Jurkat, Clone E6-1 (cell line): Measurements from ENCODE around the gene GGACT. TPM values are rescaled to one million over a fixed set of nuclear protein-coding genes. Genes with fewer than 3 reads are reported as not detected.
A peak's percentile ranks its signal among the peaks of the same experiment; 100 is the strongest.
"Not testable (repeated sequence)": the region's sequence is repeated elsewhere in the genome, so short reads cannot be mapped to it uniquely, and the experiment has no call there.

ENCODE experiments used
- DNase-seq: peaks from one replicate; pipeline ENCODE4 v3.0.0-alpha.2; 2011; ENCODE audit warnings: low read depth, low spot score
- H3K4me3 ChIP-seq: 2 replicates; pipeline ENCODE4 v1.5.1; 2011; ENCODE audit warnings: mild to moderate bottlenecking, low read length, control low read depth, moderate library complexity
- polyA plus RNA-seq: library from polyadenylated mRNA; unstranded; fragments of >200 nt; gene quantifications from one replicate; pipeline ENCODE4 v1.2.1, GENCODE V29; 2012; ENCODE audit warnings: missing spikeins; ENCODE audit not compliant: insufficient read length, insufficient read depth

Gene GGACT
- 2.4 TPM for polyA plus RNA-seq

- peak within 1 kb of the TSS; percentile 59 for H3K4me3 ChIP-seq
- DNase-seq = peak; percentile 51
These were observed at the start of gene GGACT for GRCh38 chr13:100588331-100589177. GGACT (minus strand) TSS chr13:100588789; CDS start chr13:100532591, 56,198 bp downstream.

- DNase-seq = no peak
- H3K4me3 ChIP-seq = no peak overlapping the region
These were observed 49.2 kb upstream of the GGACT start for GRCh38 chr13:100637796-100638195.

GRCh38 chr13:100637380-100637779, 48.8 kb upstream of the GGACT start:
- DNase-seq = no peak
- no peak overlapping the region for H3K4me3 ChIP-seq

- no peak overlapping the region for H3K4me3 ChIP-seq
- DNase-seq = no peak
These were observed 47.9 kb upstream of the GGACT start for GRCh38 chr13:100636441-100636840.

GRCh38 chr13:100636004-100636403, 47.4 kb upstream of the GGACT start:
- H3K4me3 ChIP-seq = no peak overlapping the region
- DNase-seq = no peak

- H3K4me3 ChIP-seq = no peak overlapping the region
- no peak for DNase-seq
These were observed 46.1 kb upstream of the GGACT start for GRCh38 chr13:100634696-100635095.

- DNase-seq = no peak
- H3K4me3 ChIP-seq = no peak overlapping the region
These were observed 44.9 kb upstream of the GGACT start for GRCh38 chr13:100633461-100633860.

- DNase-seq = no peak
- H3K4me3 ChIP-seq = no peak overlapping the region
These were observed 42.0 kb upstream of the GGACT start for GRCh38 chr13:100630555-100630954.

- DNase-seq = no peak
- H3K4me3 ChIP-seq = no peak overlapping the region
These were observed 38.5 kb upstream of the GGACT start for GRCh38 chr13:100627120-100627519.

GRCh38 chr13:100625447-100625846, 36.9 kb upstream of the GGACT start:
- no peak overlapping the region for H3K4me3 ChIP-seq
- no peak for DNase-seq

- DNase-seq = no peak
- no peak overlapping the region for H3K4me3 ChIP-seq
These were observed 32.2 kb upstream of the GGACT start for GRCh38 chr13:100620792-100621191.

GRCh38 chr13:100619940-100620339, 31.4 kb upstream of the GGACT start:
- no peak for DNase-seq
- H3K4me3 ChIP-seq = no peak overlapping the region

GRCh38 chr13:100618897-100619296, 30.3 kb upstream of the GGACT start:
- not testable (repeated sequence) for DNase-seq, H3K4me3 ChIP-seq

- H3K4me3 ChIP-seq = no peak overlapping the region
- no peak for DNase-seq
These were observed 24.4 kb upstream of the GGACT start for GRCh38 chr13:100613031-100613430.

GRCh38 chr13:100611678-100612492, 23.3 kb upstream of the GGACT start:
- H3K4me3 ChIP-seq = no peak overlapping the region
- no peak for DNase-seq

GRCh38 chr13:100610391-100611347, 22.1 kb upstream of the GGACT start:
- no peak overlapping the region for H3K4me3 ChIP-seq
- DNase-seq = no peak

GRCh38 chr13:100608906-100609305, 20.3 kb upstream of the GGACT start:
- H3K4me3 ChIP-seq = no peak overlapping the region
- DNase-seq = no peak

GRCh38 chr13:100608489-100608888, 19.9 kb upstream of the GGACT start:
- no peak overlapping the region for H3K4me3 ChIP-seq
- DNase-seq = no peak
